H1 (cell line): ENCODE measurements around the gene COTL1. TPM values are rescaled to one million over a fixed set of nuclear protein-coding genes. Genes with fewer than 3 reads are reported as not detected.

Experiments used
- CTCF ChIA-PET: fragments of 300-600 bp; sonication (Branson Sonifier 250); formaldehyde crosslinking; loops from one replicate; lab custom pipeline; 2021; ENCODE audit not compliant: partially characterized antibody; lab: Charles Lee
- POLR2A ChIA-PET: fragments of 300-600 bp; sonication (Branson Sonifier 250); formaldehyde crosslinking; loops from one replicate; lab custom pipeline; 2021; ENCODE audit warnings: inconsistent platforms; ENCODE audit not compliant: partially characterized antibody; lab: Charles Lee
- DNase-seq, 2 experiments: peaks; one replicate each; pipeline versions ENCODE4 v3.0.0 to v3.0.0-alpha.2; 2010 to 2022; ENCODE audit warnings: low spot score in 2 of 2, low read depth in 1 of 2, mixed read lengths in 1 of 2
- FAIRE-seq: peaks from 2 replicates; lab custom pipeline; 2011; peaks lifted over from hg19 to GRCh38; lab: Jason Lieb, UNC
- H2AFZ ChIP-seq: 2 replicates; pipeline ENCODE4 v1.8.1; 2012; ENCODE audit warnings: low read length, inconsistent platforms
- H2AK5ac ChIP-seq: 2 replicates; pipeline ENCODE4 v1.6.1; 2013; ENCODE audit warnings: low read depth, low read length
- H2BK120ac ChIP-seq: replicated peaks from 2 replicates; pipeline ENCODE3; 2013; ENCODE audit warnings: low read depth, low read length, inconsistent platforms
- H2BK12ac ChIP-seq: 2 replicates; pipeline ENCODE4 v1.6.1; 2013; ENCODE audit warnings: low read depth, low read length
- H2BK15ac ChIP-seq: 2 replicates; pipeline ENCODE4 v1.6.1; 2013; ENCODE audit warnings: low read length
- H2BK20ac ChIP-seq: 2 replicates; pipeline ENCODE4 v1.6.1; 2013; ENCODE audit warnings: low read length
- H2BK5ac ChIP-seq: 2 replicates; pipeline ENCODE4 v1.6.1; 2013; ENCODE audit warnings: low read depth, low read length
- H3K14ac ChIP-seq: 2 replicates; pipeline ENCODE4 v1.6.1; 2013; ENCODE audit warnings: inconsistent platforms; ENCODE audit not compliant: insufficient read length
- H3K18ac ChIP-seq: 2 replicates; pipeline ENCODE4 v1.6.1; 2013; ENCODE audit warnings: low read length; ENCODE audit errors: extremely low read depth
- H3K23ac ChIP-seq: 2 replicates; pipeline ENCODE4 v1.6.1; 2013; ENCODE audit warnings: inconsistent platforms; ENCODE audit not compliant: insufficient read length
- H3K23me2 ChIP-seq: 2 replicates; pipeline ENCODE4 v1.6.1; 2013; ENCODE audit warnings: low read depth, low read length
- H3K27ac ChIP-seq: 2 replicates; pipeline ENCODE4 v1.6.1; 2011; ENCODE audit warnings: low read depth, low read length, inconsistent platforms
- H3K27me3 ChIP-seq, 4 experiments: replicated peaks in 1 of 4; 1 replicate in 1 of 4; 2 replicates in 3 of 4; pipeline versions ENCODE4 v1.6.1 to v1.8.1; 2011 to 2013; ENCODE audit warnings: low read length in 3 of 4, mild to moderate bottlenecking in 3 of 4, inconsistent platforms in 2 of 4, mixed read lengths in 2 of 4, moderate library complexity in 1 of 4; ENCODE audit not compliant: control insufficient read depth in 3 of 4, insufficient read depth in 3 of 4; ENCODE audit errors: extremely low read depth in 1 of 4
- H3K36me3 ChIP-seq, 4 experiments: 2 replicates each; pipeline versions ENCODE4 v1.6.1 to v1.8.1; 2011 to 2013; ENCODE audit warnings: mild to moderate bottlenecking in 4 of 4, low read length in 3 of 4, moderate library complexity in 2 of 4, control low read depth in 1 of 4, inconsistent platforms in 1 of 4; ENCODE audit not compliant: insufficient read depth in 4 of 4, control insufficient read depth in 2 of 4
- H3K4ac ChIP-seq: replicated peaks from 2 replicates; pipeline ENCODE3; 2013; ENCODE audit warnings: low read length, low read depth, mixed read lengths, inconsistent platforms; ENCODE audit not compliant: insufficient read length
- H3K4me1 ChIP-seq, 4 experiments: replicated peaks in 1 of 4; 1 replicate in 1 of 4; 2 replicates in 3 of 4; pipeline versions ENCODE4 v1.6.1 to v1.8.1; 2011 to 2013; ENCODE audit warnings: low read length in 3 of 4, inconsistent platforms in 2 of 4, mixed read lengths in 1 of 4; ENCODE audit not compliant: insufficient read depth in 4 of 4, control insufficient read depth in 3 of 4
- H3K4me2 ChIP-seq, 2 experiments: 2 replicates each; pipeline versions ENCODE4 v1.6.1 to v1.8.1; 2011 to 2013; ENCODE audit warnings: low read depth in 2 of 2, low read length in 2 of 2, control low read depth in 1 of 2, inconsistent platforms in 1 of 2, mild to moderate bottlenecking in 1 of 2; ENCODE audit not compliant: insufficient read depth in 1 of 2
- H3K4me3 ChIP-seq, 4 experiments: fragments of 200-600, 300-600 bp in 1 of 4; sonication (generic), shearing (Covaris generic), sonication (Bioruptor Twin) in 1 of 4; 2 replicates each; pipeline versions ENCODE4 v1.5.1 to v1.8.1; 2011 to 2016; ENCODE audit warnings: low read length in 4 of 4, low read depth in 3 of 4, control low read depth in 2 of 4, inconsistent platforms in 2 of 4, mild to moderate bottlenecking in 2 of 4, mixed read lengths in 1 of 4, moderate library complexity in 1 of 4; ENCODE audit not compliant: insufficient read depth in 2 of 4; ENCODE audit errors: extremely low read depth in 1 of 4
- H3K56ac ChIP-seq: replicated peaks from 2 replicates; pipeline ENCODE3; 2013; ENCODE audit warnings: low read depth, mild to moderate bottlenecking, mixed read lengths, low read length, inconsistent platforms; ENCODE audit not compliant: insufficient read length
- H3K79me1 ChIP-seq: 2 replicates; pipeline ENCODE4 v1.6.1; 2013; ENCODE audit warnings: low read depth, low read length, control low read depth
- H3K79me2 ChIP-seq, 2 experiments: 2 replicates each; pipeline versions ENCODE4 v1.6.1 to v1.8.1; 2012 to 2013; ENCODE audit warnings: low read length in 2 of 2, mild to moderate bottlenecking in 2 of 2, inconsistent platforms in 1 of 2; ENCODE audit not compliant: insufficient read depth in 2 of 2, control insufficient read depth in 1 of 2
- H3K9ac ChIP-seq, 4 experiments: replicated peaks in 1 of 4; 1 replicate in 1 of 4; 2 replicates in 3 of 4; pipeline versions ENCODE4 v1.6.1 to v1.8.1; 2011 to 2013; ENCODE audit warnings: low read depth in 3 of 4, low read length in 3 of 4, control low read depth in 2 of 4, mild to moderate bottlenecking in 2 of 4, moderate library complexity in 2 of 4, inconsistent platforms in 1 of 4; ENCODE audit errors: extremely low read depth in 1 of 4
- H3K9me3 ChIP-seq, 2 experiments: 2 replicates each; pipeline versions ENCODE4 v1.6.1 to v1.8.1; 2012 to 2013; ENCODE audit warnings: mild to moderate bottlenecking in 2 of 2, moderate library complexity in 2 of 2, control low read depth in 1 of 2, inconsistent platforms in 1 of 2, low read depth in 1 of 2, low read length in 1 of 2, mixed read lengths in 1 of 2; ENCODE audit not compliant: insufficient read depth in 2 of 2
- H4K20me1 ChIP-seq, 2 experiments: replicated peaks in 1 of 2; 2 replicates each; pipeline versions ENCODE3 to v1.8.1; 2011 to 2013; ENCODE audit warnings: inconsistent platforms in 2 of 2, low read length in 2 of 2, mild to moderate bottlenecking in 1 of 2; ENCODE audit not compliant: insufficient read depth in 2 of 2, control insufficient read depth in 1 of 2
- H4K5ac ChIP-seq: 2 replicates; pipeline ENCODE4 v1.6.1; 2013; ENCODE audit warnings: low read length, low read depth, mixed read lengths, inconsistent platforms; ENCODE audit not compliant: insufficient read length
- H4K8ac ChIP-seq: 2 replicates; pipeline ENCODE4 v1.8.0; 2013; ENCODE audit warnings: mild to moderate bottlenecking, moderate library complexity, low read length, inconsistent platforms; ENCODE audit not compliant: insufficient read depth; ENCODE audit errors: extremely low read depth
- H4K91ac ChIP-seq: replicated peaks from 2 replicates; pipeline ENCODE3; 2013; ENCODE audit warnings: low read length, mixed read lengths, inconsistent platforms; ENCODE audit not compliant: insufficient read length
- SP2 ChIP-seq: IDR thresholded peaks from 2 replicates; pipeline ENCODE4 v1.6.1; 2012; ENCODE audit warnings: mild to moderate bottlenecking, low read length, inconsistent platforms
- WGBS, 2 experiments: shearing (Covaris generic) in 1 of 2; methylation state at CpG; one replicate each; pipeline versions ENCODE4 v1.1.6 to v1.1.7; 2013 to 2015; ENCODE audit warnings: low lambda C conversion rate in 2 of 2, mixed read lengths in 2 of 2, inconsistent platforms in 1 of 2, low coverage in 1 of 2, missing lambda C conversion rate in 1 of 2; ENCODE audit not compliant: insufficient replicate concordance in 2 of 2, insufficient coverage in 1 of 2, insufficient read length in 1 of 2; ENCODE audit errors: extremely low coverage in 1 of 2, missing lambda C conversion rate in 1 of 2; 5-methylcytosine and 5-hydroxymethylcytosine counted together
- polyA plus RNA-seq, 7 experiments: library from polyadenylated mRNA; depleted of rRNA in 3 of 7; stranded (reverse) in 5 of 7; unstranded in 2 of 7; fragments of >200 nt in 5 of 7; fragments of 200-250 nt in 2 of 7; gene quantifications; 1 replicate in 5 of 7; 2 replicates in 1 of 7; 4 replicates in 1 of 7; pipeline versions ENCODE4 v1.2.1 to v1.2.3, GENCODE V29; 2011 to 2013; ENCODE audit warnings: missing spikeins in 2 of 7, mixed read lengths in 2 of 7
- total RNA-seq: library from RNA; stranded (reverse); fragmentation: NEBNext Ultra II Directional; extraction: Animal tissue kit (Norgen Biotek cat#: 25700); gene quantifications from 2 replicates; pipeline ENCODE4 v1.2.1, GENCODE V29; 2021

COTL1 gene
- total and polyA plus RNA-seq, 2 of the 8 experiments (the other 6 are each of a cell fraction or from before 2014, with no cell fraction given): 59.2 to 183 TPM

DNA sequence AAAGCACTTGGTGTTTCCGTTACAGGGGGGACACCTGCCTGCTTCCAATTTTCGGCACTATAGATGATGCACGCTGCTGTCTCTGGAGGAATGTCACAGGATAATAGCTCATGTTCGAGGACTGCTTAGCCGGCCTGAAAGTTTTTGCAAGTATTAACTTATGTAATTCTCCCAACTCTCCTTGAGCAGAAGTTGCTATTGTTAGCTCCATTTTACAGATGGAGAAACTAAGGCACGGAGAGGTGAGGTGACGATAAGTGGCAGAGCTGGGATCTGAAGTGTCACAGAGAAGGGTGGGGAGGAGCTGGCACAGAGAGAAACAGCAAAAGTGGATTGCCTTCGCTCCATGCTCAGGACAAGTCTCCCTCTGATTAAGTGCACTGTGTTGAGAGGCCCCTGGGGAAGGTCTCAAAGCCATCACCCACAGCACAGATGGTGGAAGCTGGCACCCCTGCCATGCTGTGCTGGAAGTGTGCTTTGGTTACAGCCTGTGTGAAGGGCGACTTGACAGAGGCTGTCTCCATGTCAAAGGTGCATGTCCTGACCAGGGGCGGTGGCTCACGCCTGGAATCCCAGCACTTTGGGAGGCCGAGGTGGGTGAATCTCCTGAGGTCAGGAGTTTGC is 72.7 kb downstream of the COTL1 start:
- Histone ChIP-seq H3K79me2 (no peaks in the 10 kb centered on the region), H4K5ac (no peak overlapping the region), H2AFZ (no peak overlapping the region), H3K4me2 (no peak overlapping the region), H2BK20ac (0 out of 2 replicates have a peak overlapping the region, but pooled peaks have one; percentile 72), H2BK5ac (no peak overlapping the region), H3K18ac (no peak overlapping the region), H3K4me1 (peaks cover 0 to 23% (median 13%) of the 10 kb centered on the region in 4 experiments; a peak in 6 of 7 replicates), H4K20me1 (no peaks in the 10 kb centered on the region), H3K56ac (no peak overlapping the region), H3K4me3 (no peak overlapping the region), H3K23me2 (no peaks in the 10 kb centered on the region), H3K14ac (no peak overlapping the region), H3K23ac (no peak overlapping the region), H3K4ac (no peak overlapping the region), H3K36me3 (no peaks in the 10 kb centered on the region), H4K8ac (no peak overlapping the region), H2AK5ac (no peak overlapping the region), H2BK15ac (peak overlapping the region; percentile 46; the same call in 1 of the 2 replicates), H4K91ac (no peak overlapping the region), H3K9ac (no peak overlapping the region), H3K79me1 (no peaks in the 10 kb centered on the region; the same call in 1 of the 2 replicates)
- FAIRE-seq (no peak), DNase-seq (no peak)
- WGBS, 2 experiments: 81% methylated on average over 12 of the region's 12 CpGs; no CpG with 5 or more reads in 1 of the 2 experiments
- CTCF ChIA-PET: interaction anchor here (0.9 to 2.2 kb wide), 2 partner anchors 12 to 34 kb away, joined by 3 to 6 read pairs; no protein-coding TSS in a partner anchor
- no peak for TF ChIP-seq SP2
- TF ChIP-seq, all 59 proteins: peak for 0
- no peaks in the 10 kb centered on the region for H3K9me3 ChIP-seq
- H3K27ac ChIP-seq: no peak overlapping the region
- POLR2A ChIA-PET: interaction anchor here (1.0 to 1.2 kb wide), 3 partner anchors 8 to 14 kb away, joined by 3 to 4 read pairs (median 4); no protein-coding TSS in a partner anchor
- no peak overlapping the region for H2BK12ac ChIP-seq
- no peak overlapping the region for H2BK120ac ChIP-seq
- peaks cover 0 to 3% (median 0%) of the 10 kb centered on the region in 4 experiments; a peak in 1 of 7 replicates for H3K27me3 ChIP-seq
